Measurements from ENCODE around the gene SERINC2. TPM values are rescaled to one million over a fixed set of nuclear protein-coding genes. Genes with fewer than 3 reads are reported as not detected.

SERINC2 gene
- total RNA-seq, 1 experiment from 2014 or later = 16.6 TPM

- DNase-seq (ENCODE audit: low read depth in 1 of 2, low spot score in 2 of 2) = peak; percentile 76 to 81
- H3K4me1 ChIP-seq (replicated peaks) = peaks cover 37% of the 10 kb centered on the region
- H3K4me3 ChIP-seq = no peak overlapping the region
- no peaks in the 10 kb centered on the region for H3K36me3 ChIP-seq
- H3K27ac ChIP-seq = peak overlapping the region; percentile 83
- no peaks in the 10 kb centered on the region for H3K27me3 ChIP-seq (replicated peaks)
- H3K9me3 ChIP-seq (replicated peaks) = no peaks in the 10 kb centered on the region
Observed at GRCh38 chr1:31396633-31397351, 16.2 kb upstream of the SERINC2 start.

GRCh38 chr1:31397360-31398095, 15.5 kb upstream of the SERINC2 start:
- no peak overlapping the region for H3K4me3 ChIP-seq
- peak; percentile 88 to 90 for DNase-seq (ENCODE audit: low read depth in 1 of 2, low spot score in 2 of 2)
- no peaks in the 10 kb centered on the region for H3K9me3 ChIP-seq (replicated peaks)
- no peaks in the 10 kb centered on the region for H3K27me3 ChIP-seq (replicated peaks)
- peaks cover 37% of the 10 kb centered on the region for H3K4me1 ChIP-seq (replicated peaks)
- no peaks in the 10 kb centered on the region for H3K36me3 ChIP-seq
- peak overlapping the region; percentile 83 for H3K27ac ChIP-seq

GRCh38 chr1:31398246-31398645, 14.8 kb upstream of the SERINC2 start:
- Histone ChIP-seq H3K27ac (peak overlapping the region; percentile 83), H3K4me1 (replicated peaks) (peaks cover 37% of the 10 kb centered on the region), H3K27me3 (replicated peaks) (no peaks in the 10 kb centered on the region), H3K4me3 (no peak overlapping the region), H3K36me3 (no peaks in the 10 kb centered on the region), H3K9me3 (replicated peaks) (no peaks in the 10 kb centered on the region)
- DNase-seq (ENCODE audit: low read depth in 1 of 2, low spot score in 2 of 2) = no peak

- Histone ChIP-seq H3K4me1 (replicated peaks) (peaks cover 29% of the 10 kb centered on the region), H3K9me3 (replicated peaks) (no peaks in the 10 kb centered on the region), H3K4me3 (no peak overlapping the region), H3K27me3 (replicated peaks) (no peaks in the 10 kb centered on the region), H3K27ac (no peak overlapping the region), H3K36me3 (no peaks in the 10 kb centered on the region)
- DNase-seq (ENCODE audit: low read depth in 1 of 2, low spot score in 2 of 2) = no peak
Observed at GRCh38 chr1:31399976-31400375, 13.0 kb upstream of the SERINC2 start.

- Histone ChIP-seq H3K4me3 (no peak overlapping the region), H3K27ac (no peak overlapping the region), H3K4me1 (replicated peaks) (peaks cover 29% of the 10 kb centered on the region), H3K27me3 (replicated peaks) (no peaks in the 10 kb centered on the region), H3K36me3 (no peaks in the 10 kb centered on the region), H3K9me3 (replicated peaks) (no peaks in the 10 kb centered on the region)
- no peak for DNase-seq (ENCODE audit: low read depth in 1 of 2, low spot score in 2 of 2)
Observed at GRCh38 chr1:31400393-31400792, 12.6 kb upstream of the SERINC2 start.

GRCh38 chr1:31401241-31401640, 11.8 kb upstream of the SERINC2 start:
- peaks cover 26% of the 10 kb centered on the region for H3K4me1 ChIP-seq (replicated peaks)
- H3K9me3 ChIP-seq (replicated peaks) = no peaks in the 10 kb centered on the region
- H3K36me3 ChIP-seq = no peaks in the 10 kb centered on the region
- no peak overlapping the region for H3K27ac ChIP-seq
- no peak overlapping the region for H3K4me3 ChIP-seq
- H3K27me3 ChIP-seq (replicated peaks) = no peaks in the 10 kb centered on the region
- DNase-seq (ENCODE audit: low read depth in 1 of 2, low spot score in 2 of 2) = no peak

- Histone ChIP-seq H3K4me1 (replicated peaks) (peaks cover 10% of the 10 kb centered on the region; the same call in 1 of the 2 replicates), H3K4me3 (no peak overlapping the region), H3K27ac (no peak overlapping the region), H3K27me3 (replicated peaks) (no peaks in the 10 kb centered on the region), H3K9me3 (replicated peaks) (no peaks in the 10 kb centered on the region), H3K36me3 (no peaks in the 10 kb centered on the region)
- no peak for DNase-seq (ENCODE audit: low read depth in 1 of 2, low spot score in 2 of 2)
Observed at GRCh38 chr1:31405578-31406245, 7.3 kb upstream of the SERINC2 start.

GRCh38 chr1:31407029-31407626, 5.9 kb upstream of the SERINC2 start:
- H3K4me1 ChIP-seq (replicated peaks) = peaks cover 16% of the 10 kb centered on the region; the same call in 1 of the 2 replicates
- H3K27me3 ChIP-seq (replicated peaks) = no peaks in the 10 kb centered on the region
- H3K9me3 ChIP-seq (replicated peaks) = no peaks in the 10 kb centered on the region
- no peak overlapping the region for H3K4me3 ChIP-seq
- no peak overlapping the region for H3K27ac ChIP-seq
- H3K36me3 ChIP-seq = no peaks in the 10 kb centered on the region
- DNase-seq (ENCODE audit: low read depth in 1 of 2, low spot score in 2 of 2) = no peak

- H3K9me3 ChIP-seq (replicated peaks) = no peaks in the 10 kb centered on the region
- H3K27me3 ChIP-seq (replicated peaks) = no peaks in the 10 kb centered on the region
- no peak overlapping the region for H3K27ac ChIP-seq
- peaks cover 6% of the 10 kb centered on the region; the same call in 1 of the 2 replicates for H3K36me3 ChIP-seq
- H3K4me3 ChIP-seq = no peak overlapping the region
- DNase-seq (ENCODE audit: low read depth in 1 of 2, low spot score in 2 of 2) = no peak
- peaks cover 26% of the 10 kb centered on the region for H3K4me1 ChIP-seq (replicated peaks)
Observed at GRCh38 chr1:31408788-31409318, 4.2 kb upstream of the SERINC2 start.

- H3K27me3 ChIP-seq (replicated peaks) = no peaks in the 10 kb centered on the region
- H3K4me1 ChIP-seq (replicated peaks) = peaks cover 38% of the 10 kb centered on the region
- DNase-seq (ENCODE audit: low read depth in 1 of 2, low spot score in 2 of 2) = no peak
- H3K4me3 ChIP-seq = no peak overlapping the region
- peaks cover 12% of the 10 kb centered on the region; the same call in 1 of the 2 replicates for H3K36me3 ChIP-seq
- no peaks in the 10 kb centered on the region for H3K9me3 ChIP-seq (replicated peaks)
- no peak overlapping the region for H3K27ac ChIP-seq
Observed at GRCh38 chr1:31409946-31410858, 2.8 kb upstream of the SERINC2 start.

GRCh38 chr1:31410871-31411270, 2.1 kb upstream of the SERINC2 start:
- DNase-seq (ENCODE audit: low read depth in 1 of 2, low spot score in 2 of 2) = no peak
- H3K4me1 ChIP-seq (replicated peaks) = peaks cover 38% of the 10 kb centered on the region
- no peak overlapping the region for H3K4me3 ChIP-seq

GRCh38 chr1:31412205-31412604, 808 bp upstream of the SERINC2 start:
- H3K27ac ChIP-seq = no peak overlapping the region
- peaks cover 25% of the 10 kb centered on the region; the same call in 1 of the 2 replicates for H3K36me3 ChIP-seq
- H3K27me3 ChIP-seq (replicated peaks) = no peaks in the 10 kb centered on the region
- H3K4me3 ChIP-seq = peak overlapping the region; percentile 86
- no peaks in the 10 kb centered on the region for H3K9me3 ChIP-seq (replicated peaks)
- peaks cover 38% of the 10 kb centered on the region for H3K4me1 ChIP-seq (replicated peaks)
- no peak for DNase-seq (ENCODE audit: low read depth in 1 of 2, low spot score in 2 of 2)

More at GRCh38 chr1:31410871-31411270, 2.1 kb upstream of the SERINC2 start:
- peaks cover 17% of the 10 kb centered on the region; the same call in 1 of the 2 replicates for H3K36me3 ChIP-seq
- no peak overlapping the region for H3K27ac ChIP-seq
- no peaks in the 10 kb centered on the region for H3K9me3 ChIP-seq (replicated peaks)
- no peaks in the 10 kb centered on the region for H3K27me3 ChIP-seq (replicated peaks)

All from SJSA1 (cell line).